H9 (cell line): Measurements from ENCODE around the gene POLD1. TPM values are rescaled to one million over a fixed set of nuclear protein-coding genes. Genes with fewer than 3 reads are reported as not detected.
A peak's percentile ranks its signal among the peaks of the same experiment; 100 is the strongest.

Source experiments
- DNase-seq: peaks from one replicate; pipeline ENCODE4 v3.0.0-alpha.2; 2017
- H2AFZ ChIP-seq: one replicate; pipeline ENCODE4 v1.6.1; 2013; ENCODE audit warnings: mild to moderate bottlenecking, low read length, control low read depth, moderate library complexity
- H2AK5ac ChIP-seq: 2 replicates; pipeline ENCODE4 v1.6.1; 2013; ENCODE audit warnings: low read length, control low read depth, mixed read lengths; ENCODE audit not compliant: insufficient read length
- H2BK120ac ChIP-seq: one replicate; pipeline ENCODE4 v1.6.1; 2013; ENCODE audit warnings: low read depth, mild to moderate bottlenecking, low read length, control low read depth, inconsistent platforms; ENCODE audit not compliant: poor library complexity, severe bottlenecking
- H2BK12ac ChIP-seq: 2 replicates; pipeline ENCODE4 v1.6.1; 2013; ENCODE audit warnings: low read length, control low read depth, mixed read lengths, low read depth; ENCODE audit not compliant: insufficient read length
- H2BK15ac ChIP-seq: 2 replicates; pipeline ENCODE4 v1.6.1; 2013; ENCODE audit warnings: low read depth, low read length, control low read depth
- H2BK20ac ChIP-seq: one replicate; pipeline ENCODE4 v1.6.1; 2013; ENCODE audit warnings: low read depth, mild to moderate bottlenecking, low read length, control low read depth, inconsistent platforms; ENCODE audit not compliant: poor library complexity, severe bottlenecking
- H2BK5ac ChIP-seq: 2 replicates; pipeline ENCODE4 v1.6.1; 2013; ENCODE audit warnings: low read length, control low read depth, mixed read lengths; ENCODE audit not compliant: insufficient read length
- H3K14ac ChIP-seq: 2 replicates; pipeline ENCODE4 v1.6.1; 2013; ENCODE audit warnings: low read length, control low read depth; ENCODE audit not compliant: insufficient read depth
- H3K18ac ChIP-seq: 2 replicates; pipeline ENCODE4 v1.6.1; 2013; ENCODE audit warnings: low read depth, mild to moderate bottlenecking, mixed read lengths, low read length, control low read depth; ENCODE audit not compliant: insufficient read length
- H3K23ac ChIP-seq: 2 replicates; pipeline ENCODE4 v1.6.1; 2013; ENCODE audit warnings: low read length, control low read depth, mixed read lengths, low read depth; ENCODE audit not compliant: insufficient read length
- H3K23me2 ChIP-seq: 2 replicates; pipeline ENCODE4 v1.6.1; 2013; ENCODE audit warnings: low read depth, mild to moderate bottlenecking, mixed read lengths, low read length, control low read depth; ENCODE audit not compliant: insufficient read length, poor library complexity, severe bottlenecking
- H3K27ac ChIP-seq: 2 replicates; pipeline ENCODE4 v1.5.1; 2013; ENCODE audit warnings: low read length, control low read depth, mixed read lengths, low read depth; ENCODE audit not compliant: insufficient read length
- H3K27me3 ChIP-seq: 2 replicates; pipeline ENCODE4 v1.6.1; 2013; ENCODE audit warnings: low read length, control low read depth, inconsistent platforms; ENCODE audit not compliant: insufficient read depth
- H3K4ac ChIP-seq: 2 replicates; pipeline ENCODE4 v1.6.1; 2013; ENCODE audit warnings: low read depth, mild to moderate bottlenecking, control low read depth, inconsistent platforms, low read length, moderate library complexity
- H3K4me1 ChIP-seq: 2 replicates; pipeline ENCODE4 v1.6.1; 2013; ENCODE audit warnings: low read length, control low read depth, inconsistent platforms; ENCODE audit not compliant: insufficient read depth
- H3K4me2 ChIP-seq: 2 replicates; pipeline ENCODE4 v1.6.1; 2013; ENCODE audit warnings: low read length, control low read depth, mixed read lengths; ENCODE audit not compliant: insufficient read length, insufficient read depth
- H3K56ac ChIP-seq: 2 replicates; pipeline ENCODE4 v1.6.1; 2013; ENCODE audit warnings: low read depth, mild to moderate bottlenecking, mixed read lengths, low read length, control low read depth; ENCODE audit not compliant: insufficient read length
- H3K79me1 ChIP-seq: 2 replicates; pipeline ENCODE4 v1.6.1; 2013; ENCODE audit warnings: low read depth, mild to moderate bottlenecking, moderate library complexity, low read length, control low read depth, inconsistent platforms; ENCODE audit not compliant: insufficient read depth, poor library complexity, severe bottlenecking
- H3K79me2 ChIP-seq: 2 replicates; pipeline ENCODE4 v1.6.1; 2013; ENCODE audit warnings: low read length, control low read depth, inconsistent platforms; ENCODE audit not compliant: insufficient read depth
- H3K9ac ChIP-seq: 2 replicates; pipeline ENCODE4 v1.6.1; 2013; ENCODE audit warnings: low read length, control low read depth, mixed read lengths; ENCODE audit not compliant: insufficient read length; ENCODE audit errors: extremely low read depth
- H3K9me3 ChIP-seq: one replicate; pipeline ENCODE4 v1.6.1; 2013; ENCODE audit warnings: low read depth, low read length, inconsistent platforms; ENCODE audit not compliant: control insufficient read depth
- H3T11ph ChIP-seq: one replicate; pipeline ENCODE4 v1.6.1; 2013; ENCODE audit warnings: mild to moderate bottlenecking, low read length, control low read depth, inconsistent platforms
- H4K20me1 ChIP-seq: one replicate; pipeline ENCODE4 v1.6.1; 2013; ENCODE audit not compliant: control insufficient read depth, insufficient read length, insufficient read depth
- H4K5ac ChIP-seq: 2 replicates; pipeline ENCODE4 v1.6.1; 2013; ENCODE audit warnings: low read depth, mild to moderate bottlenecking, mixed read lengths, low read length, control low read depth; ENCODE audit not compliant: insufficient read length
- H4K8ac ChIP-seq: replicated peaks from 2 replicates; pipeline ENCODE4 v1.6.1; 2013; ENCODE audit warnings: low read length, control low read depth, mixed read lengths, low read depth; ENCODE audit not compliant: insufficient read length
- H4K91ac ChIP-seq: 2 replicates; pipeline ENCODE4 v1.6.1; 2013; ENCODE audit warnings: low read depth, mild to moderate bottlenecking, moderate library complexity, mixed read lengths, low read length, control low read depth; ENCODE audit not compliant: insufficient read length
- H3K27ac Mint-ChIP-seq, 3 experiments: 2 replicates in 2 of 3; 3 replicates in 1 of 3; pipeline ENCODE4 v1.8.0; 2020 to 2021; ENCODE audit warnings: mixed read lengths in 3 of 3, mild to moderate bottlenecking in 1 of 3, moderate library complexity in 1 of 3
- H3K27me3 Mint-ChIP-seq: 2 replicates; pipeline ENCODE4 v1.8.0; 2021; ENCODE audit warnings: low read depth, mild to moderate bottlenecking, moderate library complexity, mixed read lengths
- H3K36me3 Mint-ChIP-seq, 3 experiments: 2 replicates in 2 of 3; 3 replicates in 1 of 3; pipeline ENCODE4 v1.8.0; 2020 to 2021; ENCODE audit warnings: low read depth in 3 of 3, mixed read lengths in 3 of 3; ENCODE audit not compliant: insufficient read depth in 1 of 3
- H3K4me1 Mint-ChIP-seq, 2 experiments: 2 replicates each; pipeline ENCODE4 v1.8.0; 2020; ENCODE audit warnings: mixed read lengths in 2 of 2
- H3K4me3 Mint-ChIP-seq, 2 experiments: 2 replicates in 1 of 2; 3 replicates in 1 of 2; pipeline ENCODE4 v1.8.0; 2020 to 2021; ENCODE audit warnings: mild to moderate bottlenecking in 2 of 2, mixed read lengths in 2 of 2, moderate library complexity in 1 of 2
- H3K9me3 Mint-ChIP-seq, 2 experiments: 2 replicates in 1 of 2; 3 replicates in 1 of 2; pipeline ENCODE4 v1.8.0; 2020; ENCODE audit warnings: mild to moderate bottlenecking in 2 of 2, mixed read lengths in 2 of 2, moderate library complexity in 1 of 2
- CTCF ChIP-seq: fragments of 200-600 bp; sonication (generic); conservative IDR thresholded peaks from 3 replicates; pipeline ENCODE4 v1.8.0; 2021; ENCODE audit warnings: antibody characterized with exemption, mild to moderate bottlenecking
- WGBS: extraction: QIAGEN DNeasy Blood & Tissue Kit; methylation state at CpG from one replicate; pipeline ENCODE4 v1.1.7; 2013; ENCODE audit warnings: missing lambda C conversion rate, low lambda C conversion rate, mixed read lengths; ENCODE audit not compliant: insufficient read length; ENCODE audit errors: extremely low coverage; 5-methylcytosine and 5-hydroxymethylcytosine counted together
- total RNA-seq: library from RNA; stranded (reverse); gene quantifications from 2 replicates; pipeline ENCODE4 v1.2.1, GENCODE V29; 2021

POLD1 gene
- total RNA-seq, 1 experiment from 2014 or later: 165 TPM

GRCh38 chr19:50368649-50369570, 15.2 kb upstream of the POLD1 start:
- H4K91ac ChIP-seq: no peak overlapping the region
- H3K4me1 Mint-ChIP-seq: peaks cover 12% of the 10 kb centered on the region in 2 experiments
- peak overlapping the region; percentile 82 to 93 for H3K4me3 Mint-ChIP-seq
- H4K5ac ChIP-seq: no peak overlapping the region
- no peak overlapping the region for H2BK12ac ChIP-seq
- peaks cover 10% of the 10 kb centered on the region for H3K27me3 Mint-ChIP-seq
- H3K9me3 Mint-ChIP-seq: no peaks in the 10 kb centered on the region
- H3K79me1 ChIP-seq: no peaks in the 10 kb centered on the region
- H2BK5ac ChIP-seq: no peak overlapping the region
- no peaks in the 10 kb centered on the region; a peak in 1 of 7 replicates for H3K36me3 Mint-ChIP-seq
- H2AK5ac ChIP-seq: no peak overlapping the region
- H3K4ac ChIP-seq: no peak overlapping the region
- no peak overlapping the region for H3K56ac ChIP-seq
- H3T11ph ChIP-seq: no peak overlapping the region
- WGBS: no CpG with 5 or more reads among the region's 34 CpGs
- H3K4me2 ChIP-seq: peak overlapping the region; percentile 90
- DNase-seq: peak; percentile 89
- peak; percentile 87 for TF ChIP-seq CTCF
- H2BK15ac ChIP-seq: no peak overlapping the region
- no peaks in the 10 kb centered on the region for H3K9me3 ChIP-seq
- no peak overlapping the region for H2BK120ac ChIP-seq
- H3K9ac ChIP-seq: peak overlapping the region; percentile 51
- H3K27me3 ChIP-seq: no peaks in the 10 kb centered on the region
- H2BK20ac ChIP-seq: no peak overlapping the region
- H2AFZ ChIP-seq: no peak overlapping the region
- no peaks in the 10 kb centered on the region for H3K4me1 ChIP-seq
- peak overlapping the region; percentile 30 for H3K27ac ChIP-seq
- H4K8ac ChIP-seq: no peak overlapping the region
- peaks cover 5% of the 10 kb centered on the region for H3K23me2 ChIP-seq
- H3K14ac ChIP-seq: peak overlapping the region; percentile 28; the same call in 1 of the 2 replicates
- no peak overlapping the region for H3K23ac ChIP-seq
- peak overlapping the region; percentile 95 to 98 (median 97) for H3K27ac Mint-ChIP-seq
- no peaks in the 10 kb centered on the region for H3K79me2 ChIP-seq
- peak overlapping the region; percentile 40 for H3K18ac ChIP-seq
- no peaks in the 10 kb centered on the region for H4K20me1 ChIP-seq
